ENCODE measurements around the gene TUBG1. TPM values are rescaled to one million over a fixed set of nuclear protein-coding genes. Genes with fewer than 3 reads are reported as not detected.
"Not testable (repeated sequence)": the region's sequence is repeated elsewhere in the genome, so short reads cannot be mapped to it uniquely, and the experiment has no call there.

Gene TUBG1
- total RNA-seq, 4 donors from 2014 or later: 6.0 to 27.7 (median 14.3) TPM

GRCh38 chr17:42659079-42659931 is 49.8 kb downstream of the TUBG1 start, which contains the start of gene TUBG2:
TSS of gene TUBG2 (plus strand) at chr17:42659284. CDS start at chr17:42659504, 220 bp downstream.
- intact Hi-C loops (cut with DNase I; ENCODE audit: low total_unique reads): no loop called here
- Histone ChIP-seq H3K27ac (peak within 1 kb of the TSS; percentile 70 to 88 (median 82)), H3K4me3 (peak within 1 kb of the TSS; percentile 45 to 57 (median 51)), H3K36me3 (no peaks in the 10 kb centered on the region), H3K9me3 (no peaks in the 10 kb centered on the region), H3K4me1 (peaks cover 0 to 30% (median 20%) of the 10 kb centered on the region in 4 donors), H3K27me3 (peaks cover 4% of the 10 kb centered on the region)
- peak; percentile 88 for DNase-seq
- in situ Hi-C loops (cut with MboI; ENCODE audit: low pct_ligation_motif_present in 1 of 4, low pct_unique_long_range_greater_than_20kb in 1 of 4, low sequenced_read_pairs in 3 of 4): no loop called here
- peak; percentile 53 for TF ChIP-seq POLR2A (IDR thresholded peaks at IDR 0.05)
- no peak for TF ChIP-seq EP300 (IDR thresholded peaks at IDR 0.05; ENCODE audit: low read depth)
- TF ChIP-seq POLR2AphosphoS5 (IDR thresholded peaks at IDR 0.05): peak; percentile 65 to 78 (median 69)
- no peak for TF ChIP-seq CTCF (IDR thresholded peaks at IDR 0.05)
- 0 to 2% methylated on average over 3 to 52 of the region's 59 CpGs for WGBS, 2 donors (ENCODE audit: low coverage in 1 of 2)

DNA sequence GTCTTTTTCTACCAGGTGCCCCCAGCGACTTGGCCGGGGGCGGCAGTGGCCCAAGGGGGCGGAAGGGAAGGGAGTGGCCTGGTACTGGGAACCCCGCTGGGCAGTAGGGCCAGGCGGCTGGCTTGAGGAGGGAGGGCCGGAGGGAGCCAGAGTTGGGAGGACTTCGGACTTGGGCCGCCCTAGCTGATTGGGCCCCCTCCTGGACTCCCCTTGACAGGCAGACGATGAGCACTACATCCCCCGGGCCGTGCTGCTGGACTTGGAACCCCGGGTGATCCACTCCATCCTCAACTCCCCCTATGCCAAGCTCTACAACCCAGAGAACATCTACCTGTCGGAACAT is 50.4 kb downstream of the TUBG1 start:
- intact Hi-C loops (cut with DNase I; ENCODE audit: low total_unique reads); H3K27me3 ChIP-seq; in situ Hi-C loops (cut with MboI; ENCODE audit: low pct_ligation_motif_present in 1 of 4, low pct_unique_long_range_greater_than_20kb in 1 of 4, low sequenced_read_pairs in 3 of 4); H3K36me3 ChIP-seq; H3K9me3 ChIP-seq; DNase-seq: not testable (repeated sequence)
- peak overlapping the region in 3 of 4 donors; percentile 45 to 57 (median 53) for H3K4me3 ChIP-seq
- peaks cover 0 to 26% (median 17%) of the 10 kb centered on the region in 4 donors for H3K4me1 ChIP-seq
- 100% methylated on average over 1 of the region's 14 CpGs; no CpG with 5 or more reads in 1 of the 2 donors for WGBS, 2 donors (ENCODE audit: low coverage in 1 of 2)
- peak overlapping the region; percentile 70 to 88 (median 82) for H3K27ac ChIP-seq

DNA sequence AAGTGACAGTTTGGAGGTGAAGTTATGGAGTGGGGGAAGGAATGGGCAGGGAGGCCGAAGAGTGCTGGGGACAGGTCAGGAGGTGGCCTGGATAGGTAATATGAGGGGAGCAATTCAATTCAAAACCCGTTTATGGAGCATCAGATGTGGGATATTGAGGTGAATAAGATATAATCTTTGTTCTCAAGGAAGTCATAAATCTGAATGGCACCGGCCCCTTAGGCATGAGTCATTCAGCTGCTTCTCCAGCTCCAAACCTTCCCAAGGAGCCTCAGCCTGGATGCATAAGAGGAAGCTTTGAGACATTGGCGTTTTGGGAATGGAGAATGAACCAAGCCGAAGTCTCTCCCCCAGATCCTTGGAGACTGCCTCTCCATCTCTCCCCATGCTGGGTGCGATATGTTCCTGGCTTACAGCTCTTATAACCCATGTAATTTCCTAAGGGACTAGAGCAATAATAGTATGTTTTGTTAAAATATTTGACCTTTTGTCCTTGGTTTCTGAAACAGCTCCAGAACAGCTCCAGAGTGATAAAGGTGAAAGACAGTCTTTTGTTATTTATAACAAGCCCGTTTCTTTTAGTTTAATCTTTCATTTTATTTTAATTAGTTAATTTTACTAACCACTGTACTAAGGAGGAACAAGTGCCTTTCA is 51.3 kb downstream of the TUBG1 start:
- H3K27ac ChIP-seq: peak overlapping the region; percentile 2 to 39 (median 22)
- DNase-seq: peak; percentile 60
- in situ Hi-C loops (cut with MboI; ENCODE audit: low pct_ligation_motif_present in 1 of 4, low pct_unique_long_range_greater_than_20kb in 1 of 4, low sequenced_read_pairs in 3 of 4): no loop called here

More for the DNA sequence above, 51.3 kb downstream of the TUBG1 start:
- no peak overlapping the region for H3K4me3 ChIP-seq
- H3K9me3 ChIP-seq: no peaks in the 10 kb centered on the region
- H3K4me1 ChIP-seq: peaks cover 0 to 26% (median 17%) of the 10 kb centered on the region in 4 donors
- no peak for TF ChIP-seq POLR2A (IDR thresholded peaks at IDR 0.05)
- no peak for TF ChIP-seq EP300 (IDR thresholded peaks at IDR 0.05; ENCODE audit: low read depth)
- TF ChIP-seq POLR2AphosphoS5 (IDR thresholded peaks at IDR 0.05): no peak
- TF ChIP-seq CTCF (IDR thresholded peaks at IDR 0.05): no peak
- intact Hi-C loops (cut with DNase I; ENCODE audit: low total_unique reads): no loop called here
- 32 to 46% methylated on average over 7 of the region's 7 CpGs for WGBS, 2 donors (ENCODE audit: low coverage in 1 of 2)
- no peaks in the 10 kb centered on the region for H3K36me3 ChIP-seq
- no peaks in the 10 kb centered on the region for H3K27me3 ChIP-seq

Other genes starting within 250 kb of the TUBG1 start
- 100 to 1,000 TPM; 110 to 156 (median 130) TPM for gene STAT3, start 221.2 kb upstream of the TUBG1 start, total RNA-seq
- gene CAVIN1, start 186.4 kb upstream of the TUBG1 start, total RNA-seq: 100 to 1,000 TPM in 1 of 4 donors, 10 to 100 TPM in 3; 53.7 to 135 (median 69.2) TPM
- 100 to 1,000 TPM in 2 of 4 donors, 10 to 100 TPM in 2; 91.8 to 313 (median 115) TPM for gene ATP6V0A1, start 150.8 kb upstream of the TUBG1 start, total RNA-seq
- gene NAGLU, start 73.4 kb upstream of the TUBG1 start, total RNA-seq: 10 to 100 TPM; 35.4 to 95.7 (median 66.2) TPM
- 1 to 10 TPM in 1 of 4 donors, under 1 TPM in 2, not detected in 1; 0.41 to 2.2 (median 0.95) TPM for gene HSD17B1, start 56.8 kb upstream of the TUBG1 start, total RNA-seq
- 10 to 100 TPM; 46.4 to 91.7 (median 57.6) TPM for gene COASY, start 47.5 kb upstream of the TUBG1 start, total RNA-seq
- gene MLX, start 42.6 kb upstream of the TUBG1 start, total RNA-seq: 100 to 1,000 TPM in 3 of 4 donors, 10 to 100 TPM in 1; 81.3 to 191 (median 143) TPM
- gene PSMC3IP, start 32.0 kb upstream of the TUBG1 start, total RNA-seq: 1 to 10 TPM in 2 of 4 donors, under 1 TPM in 1, not detected in 1; 0.96 to 2.6 (median 1.3) TPM
- 10 to 100 TPM; 47.2 to 71.8 (median 59.0) TPM for gene RETREG3, start 309 bp upstream of the TUBG1 start, total RNA-seq
- gene TUBG2, start 49.6 kb downstream of the TUBG1 start, total RNA-seq: 10 to 100 TPM in 3 of 4 donors, 1 to 10 TPM in 1; 9.6 to 53.1 (median 26.7) TPM
- gene PLEKHH3, start 67.3 kb downstream of the TUBG1 start, total RNA-seq: 10 to 100 TPM in 2 of 4 donors, 1 to 10 TPM in 2; 5.8 to 29.9 (median 9.9) TPM
- gene CCR10, start 72.2 kb downstream of the TUBG1 start, total RNA-seq: 1 to 10 TPM in 1 of 4 donors, under 1 TPM in 1, not detected in 2; 0.82 to 3.5 TPM
- gene CNTNAP1, start 72.8 kb downstream of the TUBG1 start, total RNA-seq: 10 to 100 TPM in 2 of 4 donors, 1 to 10 TPM in 2; 3.7 to 43.8 (median 10.1) TPM
- 100 to 1,000 TPM in 1 of 4 donors, 10 to 100 TPM in 3; 30.4 to 159 (median 43.4) TPM for gene EZH1, start 135.4 kb downstream of the TUBG1 start, total RNA-seq
- gene RAMP2, start 151.5 kb downstream of the TUBG1 start, total RNA-seq: 10 to 100 TPM in 2 of 4 donors, 1 to 10 TPM in 2; 6.1 to 88.0 (median 23.4) TPM
- gene VPS25, start 163.8 kb downstream of the TUBG1 start, total RNA-seq: 100 to 1,000 TPM in 1 of 4 donors, 10 to 100 TPM in 3; 58.3 to 111 (median 79.7) TPM
- gene WNK4, start 170.9 kb downstream of the TUBG1 start, total RNA-seq: 10 to 100 TPM; 17.9 to 87.6 (median 40.9) TPM
- gene COA3, start 189.0 kb downstream of the TUBG1 start, total RNA-seq: 100 to 1,000 TPM; 128 to 400 (median 171) TPM
- gene CNTD1, start 189.2 kb downstream of the TUBG1 start, total RNA-seq: 1 to 10 TPM in 1 of 4 donors, under 1 TPM in 1, not detected in 2; 0.48 to 1.5 TPM
- 100 to 1,000 TPM in 3 of 4 donors, 10 to 100 TPM in 1; 78.2 to 199 (median 120) TPM for gene BECN1, start 214.6 kb downstream of the TUBG1 start, total RNA-seq
- 100 to 1,000 TPM in 1 of 4 donors, 10 to 100 TPM in 3; 37.0 to 131 (median 60.4) TPM for gene PSME3, start 223.7 kb downstream of the TUBG1 start, total RNA-seq
- gene AOC2, start 234.9 kb downstream of the TUBG1 start, total RNA-seq: 1 to 10 TPM in 2 of 4 donors, under 1 TPM in 2; 0.55 to 6.0 (median 1.1) TPM
- gene AOC3, start 241.5 kb downstream of the TUBG1 start, total RNA-seq: 100 to 1,000 TPM in 1 of 4 donors, 10 to 100 TPM in 3; 14.3 to 134 (median 35.2) TPM